HuH-7.5 (cell line): ENCODE measurements around the gene CCDC80.

ENCODE experiments used
- DNase-seq: peaks from one replicate; pipeline ENCODE4 v3.0.0; 2011; ENCODE audit warnings: low spot score

The CCDC80 gene

GRCh38 chr3:112632596-112632995, 8.3 kb downstream of the CCDC80 start:
- no peak for DNase-seq

GRCh38 chr3:112631257-112631656, 9.7 kb downstream of the CCDC80 start:
- DNase-seq: no peak

GRCh38 chr3:112629425-112629824, 11.5 kb downstream of the CCDC80 start:
- no peak for DNase-seq

- no peak for DNase-seq
Observed at GRCh38 chr3:112627919-112628466, 12.9 kb downstream of the CCDC80 start.

- DNase-seq: no peak
Observed at GRCh38 chr3:112627419-112627818, 13.5 kb downstream of the CCDC80 start.

- DNase-seq: no peak
Observed at GRCh38 chr3:112623717-112624116, 17.2 kb downstream of the CCDC80 start.

GRCh38 chr3:112623213-112623612, 17.7 kb downstream of the CCDC80 start:
- no peak for DNase-seq

- no peak for DNase-seq
Observed at GRCh38 chr3:112619295-112619694, 21.6 kb downstream of the CCDC80 start.

GRCh38 chr3:112617285-112617684, 23.7 kb downstream of the CCDC80 start:
- no peak for DNase-seq

GRCh38 chr3:112615989-112616731, 24.8 kb downstream of the CCDC80 start:
- no peak for DNase-seq

- DNase-seq: no peak
Observed at GRCh38 chr3:112611752-112612515, 29.0 kb downstream of the CCDC80 start.

GRCh38 chr3:112610121-112610520, 30.8 kb downstream of the CCDC80 start:
- no peak for DNase-seq

- no peak for DNase-seq
Observed at GRCh38 chr3:112607863-112608262, 33.1 kb downstream of the CCDC80 start.

GRCh38 chr3:112606098-112606497, 34.8 kb downstream of the CCDC80 start:
- no peak for DNase-seq

GRCh38 chr3:112605285-112605684, 35.7 kb downstream of the CCDC80 start:
- DNase-seq: no peak

- no peak for DNase-seq
Observed at GRCh38 chr3:112604536-112604935, 36.4 kb downstream of the CCDC80 start.

- no peak for DNase-seq
Observed at GRCh38 chr3:112602217-112602838, 38.6 kb downstream of the CCDC80 start.

- DNase-seq: no peak
Observed at GRCh38 chr3:112598731-112599130, 42.2 kb downstream of the CCDC80 start.

GRCh38 chr3:112597945-112598344, 43.0 kb downstream of the CCDC80 start:
- DNase-seq: no peak

GRCh38 chr3:112594856-112595255, 46.1 kb downstream of the CCDC80 start:
- DNase-seq: no peak

- DNase-seq: no peak
Observed at GRCh38 chr3:112593258-112593657, 47.7 kb downstream of the CCDC80 start.

GRCh38 chr3:112587336-112587735, 53.6 kb downstream of the CCDC80 start:
- no peak for DNase-seq

GRCh38 chr3:112585782-112586181, 55.2 kb downstream of the CCDC80 start:
- DNase-seq: no peak
